ENCODE results near the gene ZFP36L1. TPM values are rescaled to one million over a fixed set of nuclear protein-coding genes. Genes with fewer than 3 reads are reported as not detected.

Gene ZFP36L1
- polyA plus RNA-seq, 1 donor from 2014 or later = 0.48 TPM

- no peaks in the 10 kb centered on the region for H3F3A ChIP-seq (ENCODE audit: insufficient read depth, low read length, poor library complexity, severe bottlenecking)
- H3K27ac ChIP-seq (ENCODE audit: low read length) = no peak overlapping the region
- H2AFZ ChIP-seq (ENCODE audit: low read depth, low read length) = no peak overlapping the region
- no peak overlapping the region for H3K4me3 ChIP-seq (ENCODE audit: low read length)
- no peak overlapping the region for H3K4me2 ChIP-seq (ENCODE audit: low read length)
- H3K9me2 ChIP-seq (ENCODE audit: insufficient read depth, low read length) = no peaks in the 10 kb centered on the region
- no peaks in the 10 kb centered on the region for H4K20me1 ChIP-seq (ENCODE audit: insufficient read depth)
- no peaks in the 10 kb centered on the region for H3K9me3 ChIP-seq (ENCODE audit: low read length)
- H3K36me3 ChIP-seq (ENCODE audit: insufficient read depth, low read length) = no peaks in the 10 kb centered on the region
- no peak for TF ChIP-seq RAD21 (conservative IDR thresholded peaks at IDR 0.05)
- TF ChIP-seq REST (IDR thresholded peaks at IDR 0.05; ENCODE audit: borderline replicate concordance) = no peak
- H3K79me2 ChIP-seq (replicated peaks; ENCODE audit: insufficient read depth, low read length) = peaks cover 23% of the 10 kb centered on the region
- no peaks in the 10 kb centered on the region for H3K27me3 ChIP-seq (ENCODE audit: insufficient read depth, low read depth, low read length)
- no peak overlapping the region for H3K9ac ChIP-seq (ENCODE audit: low read length)
Measured at GRCh38 chr14:68784978-68785533, 7.8 kb downstream of the ZFP36L1 start.

GRCh38 chr14:68784226-68784910 lies 8.5 kb downstream of the ZFP36L1 start:
- Histone ChIP-seq H3K4me2 (ENCODE audit: low read length) (no peak overlapping the region), H3K79me2 (replicated peaks; ENCODE audit: insufficient read depth, low read length) (peaks cover 16% of the 10 kb centered on the region), H3K36me3 (ENCODE audit: insufficient read depth, low read length) (no peaks in the 10 kb centered on the region), H4K20me1 (ENCODE audit: insufficient read depth) (no peaks in the 10 kb centered on the region), H3K4me3 (ENCODE audit: low read length) (no peak overlapping the region), H3K9ac (ENCODE audit: low read length) (no peak overlapping the region), H2AFZ (ENCODE audit: low read depth, low read length) (no peak overlapping the region), H3K27me3 (ENCODE audit: insufficient read depth, low read depth, low read length) (no peaks in the 10 kb centered on the region), H3F3A (ENCODE audit: insufficient read depth, low read length, poor library complexity, severe bottlenecking) (no peaks in the 10 kb centered on the region), H3K9me2 (ENCODE audit: insufficient read depth, low read length) (no peaks in the 10 kb centered on the region), H3K27ac (ENCODE audit: low read length) (no peak overlapping the region), H3K9me3 (ENCODE audit: low read length) (no peaks in the 10 kb centered on the region)
- TF ChIP-seq RAD21 (conservative IDR thresholded peaks at IDR 0.05) (no peak), MXI1 (conservative IDR thresholded peaks at IDR 0.05; ENCODE audit: poor library complexity, severe bottlenecking) (no peak), REST (IDR thresholded peaks at IDR 0.05; ENCODE audit: borderline replicate concordance) (no peak), TAF1 (IDR thresholded peaks at IDR 0.05; ENCODE audit: low read depth) (no peak), EZH2 (IDR thresholded peaks at IDR 0.05; ENCODE audit: borderline replicate concordance, insufficient read depth, low read length, poor library complexity, severe bottlenecking) (no peak), SMC3 (conservative IDR thresholded peaks at IDR 0.05; ENCODE audit: poor library complexity) (no peak), POLR2AphosphoS5 (IDR thresholded peaks at IDR 0.05) (no peak), EP300 (conservative IDR thresholded peaks at IDR 0.05; ENCODE audit: poor library complexity, severe bottlenecking) (no peak)
- TF ChIP-seq, protein P1, sequence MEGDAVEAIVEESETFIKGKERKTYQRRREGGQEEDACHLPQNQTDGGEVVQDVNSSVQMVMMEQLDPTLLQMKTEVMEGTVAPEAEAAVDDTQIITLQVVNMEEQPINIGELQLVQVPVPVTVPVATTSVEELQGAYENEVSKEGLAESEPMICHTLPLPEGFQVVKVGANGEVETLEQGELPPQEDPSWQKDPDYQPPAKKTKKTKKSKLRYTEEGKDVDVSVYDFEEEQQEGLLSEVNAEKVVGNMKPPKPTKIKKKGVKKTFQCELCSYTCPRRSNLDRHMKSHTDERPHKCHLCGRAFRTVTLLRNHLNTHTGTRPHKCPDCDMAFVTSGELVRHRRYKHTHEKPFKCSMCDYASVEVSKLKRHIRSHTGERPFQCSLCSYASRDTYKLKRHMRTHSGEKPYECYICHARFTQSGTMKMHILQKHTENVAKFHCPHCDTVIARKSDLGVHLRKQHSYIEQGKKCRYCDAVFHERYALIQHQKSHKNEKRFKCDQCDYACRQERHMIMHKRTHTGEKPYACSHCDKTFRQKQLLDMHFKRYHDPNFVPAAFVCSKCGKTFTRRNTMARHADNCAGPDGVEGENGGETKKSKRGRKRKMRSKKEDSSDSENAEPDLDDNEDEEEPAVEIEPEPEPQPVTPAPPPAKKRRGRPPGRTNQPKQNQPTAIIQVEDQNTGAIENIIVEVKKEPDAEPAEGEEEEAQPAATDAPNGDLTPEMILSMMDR (IDR thresholded peaks at IDR 0.05; ENCODE audit: poor library complexity, severe bottlenecking) = no peak

All from neural cell (in vitro differentiated cells).